ENCODE measurements around the gene OTULIN. TPM values are rescaled to one million over a fixed set of nuclear protein-coding genes. Genes with fewer than 3 reads are reported as not detected.
A peak's percentile ranks its signal among the peaks of the same experiment; 100 is the strongest.

OTULIN gene
- total and polyA plus RNA-seq, 2 of the 13 experiments (the other 11 are each of a cell fraction or from before 2014, with no cell fraction given): 7.0 to 34.8 TPM

- TF ChIP-seq MTERF4 (CRISPR knock-in tag; IDR thresholded peaks at IDR 0.05) (no peak), SKIL (CRISPR knock-in tag; IDR thresholded peaks at IDR 0.05; ENCODE audit: borderline replicate concordance) (peak; percentile 99), CREM (IDR thresholded peaks at IDR 0.05) (peak; percentile 79), CREM (CRISPR knock-in tag; IDR thresholded peaks at IDR 0.05) (no peak), RFXAP (CRISPR knock-in tag; IDR thresholded peaks at IDR 0.05; ENCODE audit: borderline replicate concordance) (no peak), DPF2 (CRISPR knock-in tag; IDR thresholded peaks at IDR 0.05; ENCODE audit: borderline replicate concordance, low read depth) (peak; percentile 77), ZNF326 (CRISPR knock-in tag; IDR thresholded peaks at IDR 0.05; ENCODE audit: borderline replicate concordance) (no peak), SCMH1 (CRISPR knock-in tag; IDR thresholded peaks at IDR 0.05; ENCODE audit: borderline replicate concordance) (no peak), HOXA3 (CRISPR knock-in tag; IDR thresholded peaks at IDR 0.05) (peak; percentile 92), CERS6 (CRISPR knock-in tag; IDR thresholded peaks at IDR 0.05) (no peak), DMAP1 (CRISPR knock-in tag; IDR thresholded peaks at IDR 0.05) (peak; percentile 84), ZNF782 (CRISPR knock-in tag; IDR thresholded peaks at IDR 0.05; ENCODE audit: borderline replicate concordance) (0 out of 2 replicates have a peak, but pooled peaks have one; percentile 63), TOPORS (CRISPR knock-in tag; IDR thresholded peaks at IDR 0.05) (no peak), ISL2 (CRISPR knock-in tag; IDR thresholded peaks at IDR 0.05) (peak; percentile 81), TFE3 (CRISPR knock-in tag; IDR thresholded peaks at IDR 0.05) (peak; percentile 86), ZNF616 (CRISPR knock-in tag; IDR thresholded peaks at IDR 0.05; ENCODE audit: low read depth) (no peak), PAX8 (CRISPR knock-in tag; IDR thresholded peaks at IDR 0.05; ENCODE audit: borderline replicate concordance) (no peak), ZKSCAN5 (CRISPR knock-in tag; IDR thresholded peaks at IDR 0.05) (no peak), ATF2 (CRISPR knock-in tag; IDR thresholded peaks at IDR 0.05) (peak; percentile 72), GABPB1 (CRISPR knock-in tag; IDR thresholded peaks at IDR 0.05) (peak; percentile 34; the same call in 1 of the 2 replicates), ZNF556 (CRISPR knock-in tag; IDR thresholded peaks at IDR 0.05; ENCODE audit: borderline replicate concordance) (peak; percentile 57; the same call in 1 of the 2 replicates), ARNT (IDR thresholded peaks at IDR 0.05) (no peak), ZNF160 (CRISPR knock-in tag; IDR thresholded peaks at IDR 0.05) (no peak), RBFOX2 (IDR thresholded peaks at IDR 0.05; ENCODE audit: low read depth, low read length) (no peak), CCAR2 (optimal IDR thresholded peaks at IDR 0.05; ENCODE audit: low read depth, low read length) (no peak), SSRP1 (CRISPR knock-in tag; IDR thresholded peaks at IDR 0.05) (peak; percentile 73; the same call in 1 of the 2 replicates)
These were observed 64.0 kb downstream of the OTULIN start (continued) for GRCh38 chr5:14728459-14728938.

All from HepG2 (cell line).